ENCODE measurements around the gene AATF.
A peak's percentile ranks its signal among the peaks of the same experiment; 100 is the strongest.

The AATF gene

DNA sequence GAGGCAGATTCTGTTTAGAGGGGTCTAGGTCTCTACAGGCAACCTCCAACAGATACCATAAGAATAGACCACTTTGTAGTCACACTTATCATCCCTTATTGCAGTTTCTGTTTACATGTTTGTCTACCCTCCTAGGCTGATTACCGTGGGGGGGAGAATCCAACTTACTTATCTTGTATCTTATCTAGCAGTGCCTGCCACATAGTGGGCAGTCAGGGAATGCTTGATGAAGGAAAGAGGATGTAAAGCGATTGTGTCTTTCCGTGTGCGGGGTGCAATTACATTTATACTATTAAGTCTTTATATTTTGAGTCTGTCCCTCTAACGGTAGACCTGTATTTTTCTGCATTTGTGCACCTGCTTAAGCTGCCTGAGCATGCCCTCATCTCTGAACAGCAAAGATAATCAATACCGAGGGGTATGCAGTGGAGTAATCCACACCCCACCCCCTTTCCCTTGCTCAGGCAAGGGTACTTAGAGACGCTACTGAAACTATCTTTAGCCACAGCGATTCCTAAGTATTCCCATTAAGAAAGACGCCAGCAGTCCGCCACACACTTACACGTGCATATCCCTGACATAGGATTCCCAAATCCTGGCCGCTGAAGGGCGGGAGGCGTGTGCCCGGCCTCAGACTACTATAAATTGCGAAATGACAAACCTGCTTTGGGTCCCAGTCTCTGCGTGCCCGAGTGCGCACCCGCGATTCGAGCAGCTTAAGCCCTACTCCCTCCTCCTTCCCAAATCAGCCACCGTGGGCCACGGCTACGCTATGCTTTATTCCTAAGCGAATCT is 635 bp upstream of the AATF start:
- Histone ChIP-seq H3K36me3 (ENCODE audit: insufficient read depth, low read length) (peaks cover 6% of the 10 kb centered on the region; the same call in 1 of the 2 replicates), H3K9me3 (ENCODE audit: insufficient read depth, low read depth, low read length) (no peaks in the 10 kb centered on the region), H3K9me2 (replicated peaks; ENCODE audit: low read depth, low read length) (no peaks in the 10 kb centered on the region), H4K20me1 (ENCODE audit: insufficient read depth, low read length, poor library complexity, severe bottlenecking) (peaks cover 39% of the 10 kb centered on the region), H3K4me2 (ENCODE audit: low read depth, low read length, poor library complexity, severe bottlenecking) (peak overlapping the region; percentile 92), H3K4me3 (ENCODE audit: low read length, poor library complexity, severe bottlenecking) (peak overlapping the region; percentile 91), H3K4me1 (ENCODE audit: insufficient read depth, low read length, poor library complexity, severe bottlenecking) (peaks cover 54% of the 10 kb centered on the region), H3K79me2 (ENCODE audit: insufficient read depth, low read length) (peaks cover 42% of the 10 kb centered on the region), H2AFZ (ENCODE audit: low read length) (peak overlapping the region; percentile 99), H3K9ac (ENCODE audit: low read depth, low read length, poor library complexity, severe bottlenecking) (peak overlapping the region; percentile 89), H3F3A (ENCODE audit: low read depth) (no peaks in the 10 kb centered on the region), H3K27me3 (ENCODE audit: insufficient read depth, low read length, poor library complexity, severe bottlenecking) (no peaks in the 10 kb centered on the region)
- TF ChIP-seq, protein P1, sequence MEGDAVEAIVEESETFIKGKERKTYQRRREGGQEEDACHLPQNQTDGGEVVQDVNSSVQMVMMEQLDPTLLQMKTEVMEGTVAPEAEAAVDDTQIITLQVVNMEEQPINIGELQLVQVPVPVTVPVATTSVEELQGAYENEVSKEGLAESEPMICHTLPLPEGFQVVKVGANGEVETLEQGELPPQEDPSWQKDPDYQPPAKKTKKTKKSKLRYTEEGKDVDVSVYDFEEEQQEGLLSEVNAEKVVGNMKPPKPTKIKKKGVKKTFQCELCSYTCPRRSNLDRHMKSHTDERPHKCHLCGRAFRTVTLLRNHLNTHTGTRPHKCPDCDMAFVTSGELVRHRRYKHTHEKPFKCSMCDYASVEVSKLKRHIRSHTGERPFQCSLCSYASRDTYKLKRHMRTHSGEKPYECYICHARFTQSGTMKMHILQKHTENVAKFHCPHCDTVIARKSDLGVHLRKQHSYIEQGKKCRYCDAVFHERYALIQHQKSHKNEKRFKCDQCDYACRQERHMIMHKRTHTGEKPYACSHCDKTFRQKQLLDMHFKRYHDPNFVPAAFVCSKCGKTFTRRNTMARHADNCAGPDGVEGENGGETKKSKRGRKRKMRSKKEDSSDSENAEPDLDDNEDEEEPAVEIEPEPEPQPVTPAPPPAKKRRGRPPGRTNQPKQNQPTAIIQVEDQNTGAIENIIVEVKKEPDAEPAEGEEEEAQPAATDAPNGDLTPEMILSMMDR (conservative IDR thresholded peaks at IDR 0.05; ENCODE audit: low read length), result no peak
- TF ChIP-seq EZH2phosphoT487 (IDR thresholded peaks at IDR 0.05; ENCODE audit: borderline replicate concordance), result no peak

DNA sequence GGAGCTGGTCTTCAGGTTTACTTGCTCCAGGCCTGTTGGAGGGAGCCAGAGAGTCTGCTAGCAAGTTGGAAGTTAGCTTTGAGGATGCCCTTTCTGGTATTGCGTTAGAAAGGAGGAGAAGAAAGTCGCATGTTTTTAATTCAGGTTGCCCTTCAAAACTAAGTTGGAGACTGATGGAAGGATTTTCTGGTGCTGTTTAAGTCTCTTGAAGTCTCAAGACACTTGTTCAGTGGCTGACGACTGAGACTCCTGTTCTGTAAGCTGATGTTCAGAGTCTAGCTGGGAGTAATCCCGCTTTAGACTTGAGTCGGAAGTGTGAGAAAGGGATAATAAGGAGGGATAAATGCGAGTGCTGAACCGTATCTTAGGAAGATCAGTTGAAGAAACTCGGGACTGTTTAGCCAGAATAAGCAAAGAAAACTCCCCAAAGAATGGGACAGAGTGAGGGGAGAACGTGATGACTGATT is 740 bp downstream of the AATF start:
- TF ChIP-seq, protein P1 (conservative IDR thresholded peaks at IDR 0.05; ENCODE audit: low read length), result no peak
- TF ChIP-seq EZH2phosphoT487 (IDR thresholded peaks at IDR 0.05; ENCODE audit: borderline replicate concordance), result no peak
- Histone ChIP-seq H3K4me1 (ENCODE audit: insufficient read depth, low read length, poor library complexity, severe bottlenecking) (peaks cover 68% of the 10 kb centered on the region), H2AFZ (ENCODE audit: low read length) (peak overlapping the region; percentile 77; the same call in 1 of the 2 replicates), H3K36me3 (ENCODE audit: insufficient read depth, low read length) (peaks cover 19% of the 10 kb centered on the region; the same call in 1 of the 2 replicates), H3K4me2 (ENCODE audit: low read depth, low read length, poor library complexity, severe bottlenecking) (peak overlapping the region; percentile 96), H3K9ac (ENCODE audit: low read depth, low read length, poor library complexity, severe bottlenecking) (peak overlapping the region; percentile 89), H4K20me1 (ENCODE audit: insufficient read depth, low read length, poor library complexity, severe bottlenecking) (peaks cover 47% of the 10 kb centered on the region), H3K79me2 (ENCODE audit: insufficient read depth, low read length) (peaks cover 56% of the 10 kb centered on the region), H3K4me3 (ENCODE audit: low read length, poor library complexity, severe bottlenecking) (peak overlapping the region; percentile 91), H3K9me2 (replicated peaks; ENCODE audit: low read depth, low read length) (no peaks in the 10 kb centered on the region), H3F3A (ENCODE audit: low read depth) (no peaks in the 10 kb centered on the region), H3K27me3 (ENCODE audit: insufficient read depth, low read length, poor library complexity, severe bottlenecking) (no peaks in the 10 kb centered on the region), H3K9me3 (ENCODE audit: insufficient read depth, low read depth, low read length) (no peaks in the 10 kb centered on the region)

DNA sequence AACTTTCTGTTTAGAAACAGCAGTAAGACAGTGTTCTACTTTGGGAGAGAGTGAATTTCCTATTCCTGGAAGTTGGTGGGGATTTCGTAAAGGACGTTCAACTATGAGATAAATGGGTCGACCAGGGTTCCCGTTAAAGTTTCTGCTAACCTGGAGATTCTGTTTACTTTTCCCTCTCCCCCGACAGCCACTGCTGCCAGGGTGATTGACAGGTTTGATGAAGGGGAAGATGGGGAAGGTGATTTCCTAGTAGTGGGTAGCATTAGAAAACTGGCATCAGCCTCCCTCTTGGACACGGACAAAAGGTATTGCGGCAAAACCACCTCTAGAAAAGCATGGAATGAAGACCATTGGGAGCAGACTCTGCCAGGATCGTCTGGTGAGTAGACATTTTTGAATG is 1.3 kb downstream of the AATF start:
- Histone ChIP-seq H3K9me3 (ENCODE audit: insufficient read depth, low read depth, low read length) (no peaks in the 10 kb centered on the region), H3K4me3 (ENCODE audit: low read length, poor library complexity, severe bottlenecking) (peak overlapping the region; percentile 91), H3K36me3 (ENCODE audit: insufficient read depth, low read length) (peaks cover 24% of the 10 kb centered on the region; the same call in 1 of the 2 replicates), H4K20me1 (ENCODE audit: insufficient read depth, low read length, poor library complexity, severe bottlenecking) (peaks cover 47% of the 10 kb centered on the region), H3K27me3 (ENCODE audit: insufficient read depth, low read length, poor library complexity, severe bottlenecking) (no peaks in the 10 kb centered on the region), H3K4me2 (ENCODE audit: low read depth, low read length, poor library complexity, severe bottlenecking) (peak overlapping the region; percentile 96), H3F3A (ENCODE audit: low read depth) (no peaks in the 10 kb centered on the region), H2AFZ (ENCODE audit: low read length) (no peak overlapping the region), H3K4me1 (ENCODE audit: insufficient read depth, low read length, poor library complexity, severe bottlenecking) (peaks cover 67% of the 10 kb centered on the region), H3K9ac (ENCODE audit: low read depth, low read length, poor library complexity, severe bottlenecking) (peak overlapping the region; percentile 89), H3K9me2 (replicated peaks; ENCODE audit: low read depth, low read length) (no peaks in the 10 kb centered on the region), H3K79me2 (ENCODE audit: insufficient read depth, low read length) (peaks cover 59% of the 10 kb centered on the region)
- TF ChIP-seq, protein P1 (conservative IDR thresholded peaks at IDR 0.05; ENCODE audit: low read length), result no peak
- TF ChIP-seq EZH2phosphoT487 (IDR thresholded peaks at IDR 0.05; ENCODE audit: borderline replicate concordance), result no peak

Measured in Loucy (cell line).